Left ventricle myocardium inferior (tissue), 1 donor: ENCODE measurements around the gene GAS6. TPM values are rescaled to one million over a fixed set of nuclear protein-coding genes. Genes with fewer than 3 reads are reported as not detected.

Source experiments
- DNase-seq: peaks from one replicate; pipeline ENCODE4 v3.0.0-alpha.2; 2020
- H3K27ac ChIP-seq: fragments of 200-600 bp; replicated peaks from 2 replicates; pipeline ENCODE4 v1.8.0; 2021
- H3K27me3 ChIP-seq: fragments of 200-600 bp; 2 replicates; pipeline ENCODE4 v1.8.0; 2021; ENCODE audit warnings: low read depth
- H3K36me3 ChIP-seq: fragments of 200-600 bp; 2 replicates; pipeline ENCODE4 v1.8.0; 2021
- H3K4me1 ChIP-seq: fragments of 200-600 bp; 2 replicates; pipeline ENCODE4 v1.8.0; 2021
- H3K4me3 ChIP-seq: fragments of 200-600 bp; 2 replicates; pipeline ENCODE4 v1.8.0; 2021; ENCODE audit warnings: mild to moderate bottlenecking, moderate library complexity
- H3K9me3 ChIP-seq: fragments of 200-600 bp; replicated peaks from 2 replicates; pipeline ENCODE4 v1.8.0; 2021
- intact Hi-C: fragments of 100-400 bp; cut with micrococcal nuclease; formaldehyde crosslinking; loops from one replicate; pipeline ENCODE4 v1.11.0; 2022
- total RNA-seq: library from RNA; stranded (reverse); fragmentation: NEBNext Ultra II Directional; extraction: Animal tissue kit (Norgen Biotek cat#: 25700); gene quantifications from one replicate; pipeline ENCODE4 v1.2.1, GENCODE V29; 2021
- TF ChIP-seq, protein P1 (sequence below): fragments of 200-600 bp; IDR thresholded peaks from 2 replicates; pipeline ENCODE4 v1.8.0; 2021; ENCODE audit warnings: antibody characterized with exemption, mild to moderate bottlenecking, borderline replicate concordance
- donor health status: DM: no; HTN: yes; CAD: no; lungs with severe emphysema.

GAS6 gene
- total RNA-seq, 1 donor from 2014 or later = 186 TPM

DNA sequence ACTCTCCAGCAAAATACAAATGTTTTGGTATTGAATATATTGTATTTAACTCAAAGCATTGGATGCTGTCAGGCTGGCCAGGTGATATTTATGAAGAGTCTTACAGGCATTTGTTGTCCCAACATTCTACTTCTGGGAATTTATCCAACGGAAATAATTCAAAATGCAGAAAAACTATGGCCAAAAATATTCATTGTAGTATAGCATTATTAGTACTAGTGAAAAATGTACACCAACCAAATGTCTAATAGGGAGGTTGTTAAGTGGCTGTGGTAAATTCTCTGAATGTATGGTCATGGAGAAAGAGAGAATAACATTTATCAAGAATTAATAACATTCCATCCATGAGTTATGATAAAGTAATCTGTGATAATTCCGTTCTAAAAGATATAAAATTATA lies 38.6 kb upstream of the GAS6 start:
- H3K27ac ChIP-seq = no peak overlapping the region
- intact Hi-C loops = loop anchor here (5.0 kb wide), 1 partner anchor 85 kb away; no protein-coding TSS in a partner anchor
- peaks cover 17% of the 10 kb centered on the region for H3K4me1 ChIP-seq

DNA sequence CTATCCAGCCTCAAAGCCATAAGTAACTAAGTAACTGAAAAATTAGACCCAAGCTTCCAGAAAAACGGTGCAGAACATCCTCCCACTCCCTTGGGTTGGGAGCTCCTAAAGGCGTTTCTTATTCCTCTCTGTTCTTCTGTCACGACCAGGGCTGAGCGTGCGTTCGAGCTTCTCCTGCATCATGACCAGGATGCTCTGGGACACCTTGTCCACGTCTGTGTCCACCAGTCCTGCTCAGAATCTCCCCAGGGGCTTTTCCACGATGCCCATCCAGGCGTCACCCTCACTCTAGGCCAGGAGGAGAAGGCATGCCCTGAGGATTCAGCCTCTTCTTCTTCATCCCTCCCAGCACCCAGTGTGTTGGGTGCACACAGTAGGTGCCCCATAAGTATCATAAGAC lies 37.8 kb upstream of the GAS6 start:
- no peak for DNase-seq
- intact Hi-C loops = loop anchor here (5.0 kb wide), 1 partner anchor 84 kb away; no protein-coding TSS in a partner anchor
- H3K27ac ChIP-seq = no peak overlapping the region

More for the DNA sequence above, 38.6 kb upstream of the GAS6 start:
- TF ChIP-seq, protein P1, sequence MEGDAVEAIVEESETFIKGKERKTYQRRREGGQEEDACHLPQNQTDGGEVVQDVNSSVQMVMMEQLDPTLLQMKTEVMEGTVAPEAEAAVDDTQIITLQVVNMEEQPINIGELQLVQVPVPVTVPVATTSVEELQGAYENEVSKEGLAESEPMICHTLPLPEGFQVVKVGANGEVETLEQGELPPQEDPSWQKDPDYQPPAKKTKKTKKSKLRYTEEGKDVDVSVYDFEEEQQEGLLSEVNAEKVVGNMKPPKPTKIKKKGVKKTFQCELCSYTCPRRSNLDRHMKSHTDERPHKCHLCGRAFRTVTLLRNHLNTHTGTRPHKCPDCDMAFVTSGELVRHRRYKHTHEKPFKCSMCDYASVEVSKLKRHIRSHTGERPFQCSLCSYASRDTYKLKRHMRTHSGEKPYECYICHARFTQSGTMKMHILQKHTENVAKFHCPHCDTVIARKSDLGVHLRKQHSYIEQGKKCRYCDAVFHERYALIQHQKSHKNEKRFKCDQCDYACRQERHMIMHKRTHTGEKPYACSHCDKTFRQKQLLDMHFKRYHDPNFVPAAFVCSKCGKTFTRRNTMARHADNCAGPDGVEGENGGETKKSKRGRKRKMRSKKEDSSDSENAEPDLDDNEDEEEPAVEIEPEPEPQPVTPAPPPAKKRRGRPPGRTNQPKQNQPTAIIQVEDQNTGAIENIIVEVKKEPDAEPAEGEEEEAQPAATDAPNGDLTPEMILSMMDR = no peak
- no peak for DNase-seq
- Histone ChIP-seq H3K27me3 (no peaks in the 10 kb centered on the region), H3K4me3 (no peak overlapping the region), H3K9me3 (no peaks in the 10 kb centered on the region), H3K36me3 (no peaks in the 10 kb centered on the region)

DNA sequence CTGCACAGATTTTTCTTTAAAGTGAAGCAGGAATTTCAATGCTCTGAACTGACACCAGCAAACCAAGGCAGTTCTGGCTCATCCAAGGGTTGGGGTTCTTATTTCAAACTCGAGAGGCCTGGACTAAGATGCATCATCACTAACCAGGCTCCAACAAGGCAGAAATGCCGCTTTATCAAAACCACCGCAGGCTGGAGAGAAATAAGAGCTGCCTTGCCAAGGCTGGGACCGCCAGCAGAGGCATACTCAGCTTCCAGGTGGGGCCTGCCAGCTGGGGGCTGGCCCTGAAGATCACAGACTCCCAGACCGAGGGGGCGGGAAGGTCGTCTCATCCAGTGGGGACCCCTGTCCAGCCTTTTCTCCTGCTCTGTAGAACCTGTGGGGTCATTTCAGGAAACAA lies 37.4 kb upstream of the GAS6 start:
- Histone ChIP-seq H3K9me3 (no peaks in the 10 kb centered on the region), H3K27ac (no peak overlapping the region), H3K27me3 (no peaks in the 10 kb centered on the region), H3K4me3 (no peak overlapping the region), H3K4me1 (peaks cover 25% of the 10 kb centered on the region), H3K36me3 (no peaks in the 10 kb centered on the region)
- no peak for DNase-seq
- TF ChIP-seq, protein P1 = no peak
- intact Hi-C loops = loop anchor here (5.0 kb wide), 1 partner anchor 84 kb away; no protein-coding TSS in a partner anchor

More for the DNA sequence above, 37.8 kb upstream of the GAS6 start:
- Histone ChIP-seq H3K4me3 (no peak overlapping the region), H3K27me3 (no peaks in the 10 kb centered on the region), H3K4me1 (peaks cover 25% of the 10 kb centered on the region), H3K36me3 (no peaks in the 10 kb centered on the region), H3K9me3 (no peaks in the 10 kb centered on the region)
- TF ChIP-seq, protein P1 = no peak

DNA sequence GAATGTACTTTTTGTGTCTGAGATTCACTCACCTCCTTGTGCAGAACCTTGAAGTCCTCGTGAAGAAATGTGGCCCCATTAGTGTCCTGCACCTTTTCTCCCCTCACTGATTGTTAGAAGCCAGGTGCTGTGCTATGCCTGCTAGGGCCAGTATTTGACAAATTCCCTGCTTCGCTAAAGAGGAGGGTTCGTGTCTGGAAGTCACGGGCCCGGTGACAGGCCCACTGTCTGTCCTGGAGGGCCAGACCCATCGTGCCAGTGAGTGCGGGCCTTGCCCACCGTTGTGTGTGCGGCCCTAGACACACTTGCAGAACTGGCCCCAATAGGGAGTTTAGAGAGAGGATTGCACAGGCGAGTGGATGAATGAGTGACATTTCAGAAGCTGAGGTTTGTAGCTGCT lies 36.8 kb upstream of the GAS6 start:
- TF ChIP-seq, protein P1 = no peak
- intact Hi-C loops = loop anchor here (5.0 kb wide), 1 partner anchor 83 kb away; no protein-coding TSS in a partner anchor
- Histone ChIP-seq H3K27me3 (no peaks in the 10 kb centered on the region), H3K4me1 (peaks cover 25% of the 10 kb centered on the region), H3K4me3 (no peak overlapping the region), H3K9me3 (no peaks in the 10 kb centered on the region), H3K36me3 (no peaks in the 10 kb centered on the region), H3K27ac (no peak overlapping the region)
- no peak for DNase-seq

DNA sequence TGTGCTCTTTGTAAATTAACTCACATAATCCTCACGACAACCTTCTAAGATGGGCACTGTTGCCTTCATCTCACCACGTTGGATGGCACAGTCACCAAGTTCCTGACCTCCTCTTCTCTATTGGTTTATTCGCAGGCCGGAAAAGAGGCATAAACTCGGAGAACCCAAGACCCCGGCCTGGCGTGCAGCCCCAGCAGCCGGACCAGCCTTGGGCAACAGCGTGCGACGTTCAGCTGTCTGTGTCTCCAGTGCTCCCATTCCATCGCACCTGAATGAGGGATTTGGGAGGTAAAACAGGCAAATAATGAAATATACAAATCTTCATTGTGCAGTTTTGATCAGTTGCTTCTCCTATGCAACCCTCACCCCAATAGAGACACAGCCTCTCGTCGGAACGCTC lies 34.5 kb upstream of the GAS6 start:
- Histone ChIP-seq H3K27me3 (no peaks in the 10 kb centered on the region), H3K27ac (no peak overlapping the region), H3K4me1 (peaks cover 17% of the 10 kb centered on the region), H3K9me3 (no peaks in the 10 kb centered on the region), H3K36me3 (no peaks in the 10 kb centered on the region), H3K4me3 (no peak overlapping the region)
- no peak for DNase-seq
- intact Hi-C loops = no loop called here
- TF ChIP-seq, protein P1 = no peak
